Immature natural killer cell (primary cell): ENCODE measurements around the gene CLEC11A. TPM values are rescaled to one million over a fixed set of nuclear protein-coding genes. Genes with fewer than 3 reads are reported as not detected.
"Not testable (repeated sequence)": the region's sequence is repeated elsewhere in the genome, so short reads cannot be mapped to it uniquely, and the experiment has no call there.

ENCODE experiments used
- DNase-seq, 3 donors: peaks; one replicate each; pipeline ENCODE4 v3.0.0; 2022; ENCODE audit warnings: mixed read lengths in 1 of 3
- H3K27ac Mint-ChIP-seq, 6 donors: one replicate each; pipeline ENCODE4 v1.8.0; 2020; ENCODE audit warnings: mixed read lengths in 6 of 6, mild to moderate bottlenecking in 5 of 6, inconsistent platforms in 4 of 6, moderate library complexity in 3 of 6
- H3K27me3 Mint-ChIP-seq, 3 donors: one replicate each; pipeline ENCODE4 v1.8.0; 2020 to 2021; ENCODE audit warnings: low read depth in 3 of 3, mild to moderate bottlenecking in 3 of 3, mixed read lengths in 3 of 3, moderate library complexity in 3 of 3, inconsistent platforms in 1 of 3
- H3K36me3 Mint-ChIP-seq, 3 donors: one replicate each; pipeline ENCODE4 v1.8.0; 2020; ENCODE audit warnings: mixed read lengths in 3 of 3, inconsistent platforms in 2 of 3, mild to moderate bottlenecking in 2 of 3
- H3K4me1 Mint-ChIP-seq, 2 donors: one replicate each; pipeline ENCODE4 v1.8.0; 2020; ENCODE audit warnings: inconsistent platforms in 2 of 2, mild to moderate bottlenecking in 2 of 2, mixed read lengths in 2 of 2, moderate library complexity in 1 of 2
- H3K4me3 Mint-ChIP-seq, 5 donors: one replicate each; pipeline ENCODE4 v1.8.0; 2020; ENCODE audit warnings: mild to moderate bottlenecking in 5 of 5, mixed read lengths in 5 of 5, inconsistent platforms in 3 of 5, moderate library complexity in 3 of 5
- H3K9me3 Mint-ChIP-seq, 6 donors: one replicate each; pipeline ENCODE4 v1.8.0; 2020; ENCODE audit warnings: mild to moderate bottlenecking in 6 of 6, mixed read lengths in 6 of 6, inconsistent platforms in 4 of 6, moderate library complexity in 3 of 6
- polyA plus RNA-seq, 3 donors: library from polyadenylated mRNA; unstranded; fragments of 300-500 nt; fragmentation: Illumina TruSeq; gene quantifications; one replicate each; pipeline ENCODE4 v1.2.3, GENCODE V29; 2021

CLEC11A gene
- polyA plus RNA-seq, 3 donors from 2014 or later = 1.4 to 4.6 (median 4.2) TPM

GRCh38 chr19:50767263-50767662, 44.1 kb downstream of the CLEC11A start:
- H3K4me3 Mint-ChIP-seq, DNase-seq, H3K36me3 Mint-ChIP-seq, H3K4me1 Mint-ChIP-seq, H3K9me3 Mint-ChIP-seq, H3K27ac Mint-ChIP-seq: not testable (repeated sequence)
- peaks cover 3 to 14% (median 5%) of the 10 kb centered on the region in 3 donors for H3K27me3 Mint-ChIP-seq

GRCh38 chr19:50768277-50768676, 45.1 kb downstream of the CLEC11A start:
- Mint-ChIP-seq H3K27me3 (peaks cover 3 to 11% (median 3%) of the 10 kb centered on the region in 3 donors), H3K9me3 (no peaks in the 10 kb centered on the region), H3K4me3 (no peak overlapping the region), H3K36me3 (no peaks in the 10 kb centered on the region), H3K27ac (no peak overlapping the region), H3K4me1 (no peaks in the 10 kb centered on the region)
- DNase-seq = no peak

- H3K36me3 Mint-ChIP-seq, H3K4me3 Mint-ChIP-seq, DNase-seq, H3K9me3 Mint-ChIP-seq, H3K4me1 Mint-ChIP-seq, H3K27ac Mint-ChIP-seq: not testable (repeated sequence)
- H3K27me3 Mint-ChIP-seq = peaks cover 3 to 11% (median 6%) of the 10 kb centered on the region in 3 donors
Observed at GRCh38 chr19:50770164-50770563, 47.0 kb downstream of the CLEC11A start, which contains the start of gene GPR32. Gene GPR32 (plus strand): TSS chr19:50770464. CDS start chr19:50770601, 137 bp downstream.

- Mint-ChIP-seq H3K27ac (no peak overlapping the region), H3K9me3 (no peaks in the 10 kb centered on the region), H3K4me1 (no peaks in the 10 kb centered on the region), H3K4me3 (no peak overlapping the region), H3K36me3 (no peaks in the 10 kb centered on the region), H3K27me3 (peaks cover 3 to 16% (median 7%) of the 10 kb centered on the region in 3 donors)
- DNase-seq = no peak
Observed at GRCh38 chr19:50770888-50771287, 47.7 kb downstream of the CLEC11A start.

- no peaks in the 10 kb centered on the region for H3K9me3 Mint-ChIP-seq
Observed at GRCh38 chr19:50772476-50772875, 49.3 kb downstream of the CLEC11A start.

GRCh38 chr19:50772912-50773311, 49.7 kb downstream of the CLEC11A start:
- H3K27me3 Mint-ChIP-seq = peaks cover 4 to 26% (median 7%) of the 10 kb centered on the region in 3 donors
- not testable (repeated sequence) for H3K36me3 Mint-ChIP-seq, DNase-seq, H3K4me3 Mint-ChIP-seq, H3K4me1 Mint-ChIP-seq, H3K27ac Mint-ChIP-seq, H3K9me3 Mint-ChIP-seq

More at GRCh38 chr19:50772476-50772875, 49.3 kb downstream of the CLEC11A start:
- no peak for DNase-seq
- Mint-ChIP-seq H3K27ac (no peak overlapping the region), H3K4me3 (no peak overlapping the region), H3K4me1 (no peaks in the 10 kb centered on the region), H3K36me3 (no peaks in the 10 kb centered on the region), H3K27me3 (peaks cover 4 to 26% (median 7%) of the 10 kb centered on the region in 3 donors)

- not testable (repeated sequence) for H3K4me1 Mint-ChIP-seq, H3K9me3 Mint-ChIP-seq, H3K36me3 Mint-ChIP-seq, H3K27ac Mint-ChIP-seq, DNase-seq, H3K4me3 Mint-ChIP-seq
- peaks cover 4 to 26% (median 7%) of the 10 kb centered on the region in 3 donors for H3K27me3 Mint-ChIP-seq
Observed at GRCh38 chr19:50773454-50773853, 50.3 kb downstream of the CLEC11A start.

Other genes starting within 250 kb of the CLEC11A start
- gene EMC10, start 246.9 kb upstream of the CLEC11A start, polyA plus RNA-seq = 10 to 100 TPM in 1 of 3 donors, 1 to 10 TPM in 2; 6.9 to 13.3 (median 9.5) TPM
- gene GARIN5A, start 246.5 kb upstream of the CLEC11A start, polyA plus RNA-seq = 1 to 10 TPM in 1 of 3 donors, under 1 TPM in 2; 0.39 to 1.3 (median 0.68) TPM
- 10 to 100 TPM; 21.4 to 28.2 (median 26.1) TPM for gene JOSD2, start 212.2 kb upstream of the CLEC11A start, polyA plus RNA-seq
- not detected for gene ASPDH, start 209.5 kb upstream of the CLEC11A start, polyA plus RNA-seq
- gene LRRC4B, start 154.9 kb upstream of the CLEC11A start, polyA plus RNA-seq = not detected
- gene SYT3, start 83.5 kb upstream of the CLEC11A start, polyA plus RNA-seq = under 1 TPM in 1 of 3 donors, not detected in 2; 0.22 TPM
- gene C19orf81, start 73.9 kb upstream of the CLEC11A start, polyA plus RNA-seq = 1 to 10 TPM in 1 of 3 donors, not detected in 2; 1.8 TPM
- gene SHANK1, start 3.6 kb upstream of the CLEC11A start, polyA plus RNA-seq = not detected
- not detected for gene GPR32, start 47.1 kb downstream of the CLEC11A start, polyA plus RNA-seq
- gene ACP4, start 67.1 kb downstream of the CLEC11A start, polyA plus RNA-seq = not detected
- gene KLK1, start 100.4 kb downstream of the CLEC11A start, polyA plus RNA-seq = not detected
- not detected for gene KLK15, start 110.2 kb downstream of the CLEC11A start, polyA plus RNA-seq
- gene KLK3, start 131.6 kb downstream of the CLEC11A start, polyA plus RNA-seq = not detected
- gene KLK2, start 150.1 kb downstream of the CLEC11A start, polyA plus RNA-seq = not detected
- not detected for gene KLK4, start 188.0 kb downstream of the CLEC11A start, polyA plus RNA-seq
- not detected for gene KLK5, start 229.7 kb downstream of the CLEC11A start, polyA plus RNA-seq
- not detected for gene KLK6, start 246.2 kb downstream of the CLEC11A start, polyA plus RNA-seq